Heart left ventricle (tissue), 16 donors: ENCODE measurements around the gene HLA-DMA. TPM values are rescaled to one million over a fixed set of nuclear protein-coding genes. Genes with fewer than 3 reads are reported as not detected.

Experiments
- ATAC-seq, 4 donors: fragments of 200-7000 bp; cut with Tn5 transposase; one replicate each; pipeline ENCODE4 v1.9.1; 2020 to 2022; ENCODE audit warnings: moderate library complexity in 4 of 4, mild to moderate bottlenecking in 3 of 4, moderate number of reproducible peaks in 1 of 4
- DNase-seq, 5 donors: peaks; one replicate each; pipeline ENCODE4 v3.0.0-alpha.2; 2020
- H3K27ac ChIP-seq, 12 donors: fragments of 200-600 bp; sonication (generic) in 4 of 12; one replicate each; pipeline versions ENCODE4 v1.5.0 to v1.8.0; 2016 to 2022; ENCODE audit warnings: mild to moderate bottlenecking in 2 of 12
- H3K27me3 ChIP-seq, 9 donors: fragments of 200-600 bp; sonication (generic) in 2 of 9; one replicate each; pipeline versions ENCODE4 v1.5.1 to v1.8.0; 2016 to 2022; ENCODE audit warnings: mild to moderate bottlenecking in 3 of 9
- H3K36me3 ChIP-seq, 9 donors: fragments of 200-600 bp; sonication (generic) in 2 of 9; one replicate each; pipeline versions ENCODE4 v1.5.0 to v1.8.0; 2018 to 2022; ENCODE audit warnings: mild to moderate bottlenecking in 2 of 9
- H3K4me1 ChIP-seq, 12 donors: fragments of 200-600 bp; sonication (generic) in 4 of 12; one replicate each; pipeline versions ENCODE4 v1.5.0 to v1.8.0; 2016 to 2022; ENCODE audit warnings: mild to moderate bottlenecking in 3 of 12
- H3K4me3 ChIP-seq, 12 donors: fragments of 200-600 bp; sonication (generic) in 4 of 12; one replicate each; pipeline versions ENCODE4 v1.5.0 to v1.8.0; 2017 to 2022; ENCODE audit warnings: mild to moderate bottlenecking in 9 of 12, moderate library complexity in 4 of 12
- H3K9me3 ChIP-seq, 12 donors: fragments of 200-600 bp; sonication (generic) in 4 of 12; one replicate each; pipeline versions ENCODE4 v1.5.0 to v1.8.0; 2016 to 2022; ENCODE audit warnings: mild to moderate bottlenecking in 1 of 12
- POLR2A ChIP-seq, 2 donors: fragments of 450-650 bp; IDR thresholded peaks; one replicate each; pipeline ENCODE4 v1.6.1; 2017; ENCODE audit warnings: antibody characterized with exemption in 2 of 2, mild to moderate bottlenecking in 2 of 2, moderate library complexity in 2 of 2
- WGBS, 4 donors: extraction: QIAGEN DNeasy Blood & Tissue Kit in 2 of 4; methylation state at CpG; one replicate each; pipeline versions ENCODE4 v1.1.5 to v1.1.7; 2013 to 2018; 5-methylcytosine and 5-hydroxymethylcytosine counted together
- intact Hi-C, 10 donors: fragments of 100-400 bp; cut with DNase I; formaldehyde crosslinking; loops; one replicate each; pipeline versions ENCODE4 v1.11.1 to v1.14.2; 2022
- polyA plus RNA-seq, 2 donors: library from polyadenylated mRNA; stranded (reverse); fragments of 200-250 nt; gene quantifications; one replicate each; pipeline ENCODE4 v1.2.3, GENCODE V29; 2013
- total RNA-seq, 9 donors: library from RNA; depleted of rRNA in 2 of 9; stranded (reverse); fragments of >200 nt in 2 of 9; fragmentation: NEBNext Ultra II Directional in 3 of 9; extraction: Animal tissue kit (Norgen Biotek cat#: 25700) in 3 of 9; gene quantifications; one replicate each; pipeline versions ENCODE4 v1.1.0 to v1.2.4, GENCODE V29; 2016 to 2023
- TF ChIP-seq, protein P1 (sequence below), 12 donors: fragments of 200-600 bp; sonication (generic) in 4 of 12; IDR thresholded peaks; one replicate each; pipeline versions ENCODE4 v1.5.0 to v1.8.0; 2018 to 2022; ENCODE audit warnings: antibody characterized with exemption in 12 of 12, mild to moderate bottlenecking in 5 of 12
- donor health status: ischemic (EF 13 %, LVEDD 7.1; RV severe dilation, severe dysfunction).
- donor health status: healthy with polysubstance abuse.
- donor health status: DM: no; HTN: yes; CAD: no.
- donor health status: DM: no; HTN: no; CAD: no.
- donor health status: ischemic (EF 25% LVEDD 6.9; RV normal size, moderate dysfunction).
- donor health status: ischemic (EF 25% LVEDD 5.7; RV mildly dilated, moderate dysfunction).
- donor health status: healthy.
- donor health status: DM: yes; HTN: yes; CAD: no.
- donor health status: ischemic (EF 35%, LVEDD 5.7; RV mildly dilated, moderate dysfunction).
- donor health status: nonischemic (EF 11% LVEDD 7.7; RV severe dilation, severe dysfunction).
- donor health status: DM: yes; HTN: yes; CAD: no.
- donor health status: PGD.
- donor health status: ischemic (EF 29% LVEDD 5.4; RV normal size, mild dysfunction).
- donor health status: nonischemic (EF 23%, LVEDD 6.1; RV moderate dilation, normal function).

HLA-DMA gene
- total and polyA plus RNA-seq, 11 donors: 5.4 to 150 (median 16.2) TPM

DNA sequence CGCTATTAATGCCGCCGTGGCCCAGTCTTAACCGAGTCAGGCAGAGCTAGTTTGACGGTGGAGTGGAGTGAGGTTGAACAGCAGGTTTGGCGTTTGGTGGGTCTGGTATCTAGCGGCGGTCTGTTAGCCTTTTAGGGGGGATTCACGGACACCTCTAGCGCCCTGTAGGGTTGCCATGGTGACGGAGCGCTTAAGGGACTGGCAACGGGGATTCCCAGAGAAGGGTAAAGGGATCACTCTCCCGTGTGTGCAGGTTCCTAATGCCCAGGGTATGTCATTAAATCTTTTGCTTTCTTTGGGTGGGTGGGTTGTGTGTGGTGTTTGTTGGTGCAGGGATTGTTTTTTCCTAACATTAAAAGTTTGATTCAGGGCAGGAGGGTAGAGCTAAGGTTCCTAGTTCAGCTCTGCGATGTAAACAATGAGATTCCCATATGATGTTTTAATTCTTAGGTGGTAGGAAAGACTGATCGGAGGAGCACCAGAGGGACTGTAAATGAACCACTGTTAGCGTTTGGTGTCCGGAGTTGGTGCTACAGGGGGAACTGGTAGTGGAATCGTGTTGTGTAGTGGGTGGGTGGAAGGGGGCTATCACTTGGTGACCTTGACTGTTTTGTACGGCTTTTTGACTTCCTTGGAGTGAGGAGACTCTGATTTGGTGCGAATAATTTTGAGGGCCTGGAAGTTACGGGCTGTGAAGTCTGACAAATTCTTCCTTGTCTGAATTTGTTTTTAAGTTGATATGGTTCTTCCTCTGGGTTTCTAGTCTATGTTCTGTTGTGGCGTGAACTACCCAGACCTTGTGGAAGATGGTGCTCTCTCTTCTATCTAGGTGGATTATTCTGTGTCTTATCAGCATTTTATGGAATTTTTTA, 20.5 kb upstream of the HLA-DMA start:
- H3K27me3 ChIP-seq: no peaks in the 10 kb centered on the region
- peak in 1 of 5 donors; percentile 51 for DNase-seq
- no peak for ATAC-seq
- H3K4me1 ChIP-seq: peaks cover 0 to 45% (median 35%) of the 10 kb centered on the region in 12 donors
- H3K27ac ChIP-seq: peak overlapping the region; percentile 43 to 100 (median 99)
- H3K36me3 ChIP-seq: peaks cover 17 to 63% (median 50%) of the 10 kb centered on the region in 9 donors
- peak overlapping the region; percentile 63 to 100 (median 86) for H3K4me3 ChIP-seq
- H3K9me3 ChIP-seq: no peaks in the 10 kb centered on the region
- no peak for TF ChIP-seq POLR2A (IDR thresholded peaks at IDR 0.05)
- TF ChIP-seq, protein P1, sequence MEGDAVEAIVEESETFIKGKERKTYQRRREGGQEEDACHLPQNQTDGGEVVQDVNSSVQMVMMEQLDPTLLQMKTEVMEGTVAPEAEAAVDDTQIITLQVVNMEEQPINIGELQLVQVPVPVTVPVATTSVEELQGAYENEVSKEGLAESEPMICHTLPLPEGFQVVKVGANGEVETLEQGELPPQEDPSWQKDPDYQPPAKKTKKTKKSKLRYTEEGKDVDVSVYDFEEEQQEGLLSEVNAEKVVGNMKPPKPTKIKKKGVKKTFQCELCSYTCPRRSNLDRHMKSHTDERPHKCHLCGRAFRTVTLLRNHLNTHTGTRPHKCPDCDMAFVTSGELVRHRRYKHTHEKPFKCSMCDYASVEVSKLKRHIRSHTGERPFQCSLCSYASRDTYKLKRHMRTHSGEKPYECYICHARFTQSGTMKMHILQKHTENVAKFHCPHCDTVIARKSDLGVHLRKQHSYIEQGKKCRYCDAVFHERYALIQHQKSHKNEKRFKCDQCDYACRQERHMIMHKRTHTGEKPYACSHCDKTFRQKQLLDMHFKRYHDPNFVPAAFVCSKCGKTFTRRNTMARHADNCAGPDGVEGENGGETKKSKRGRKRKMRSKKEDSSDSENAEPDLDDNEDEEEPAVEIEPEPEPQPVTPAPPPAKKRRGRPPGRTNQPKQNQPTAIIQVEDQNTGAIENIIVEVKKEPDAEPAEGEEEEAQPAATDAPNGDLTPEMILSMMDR (IDR thresholded peaks at IDR 0.05): no peak
- intact Hi-C loops: loop anchor here in 2 of 10 donors (5.0 to 10.0 kb wide), 3 partner anchors 131 to 846 kb away; partner anchors contain the start of genes ATF6B (in 1 of the 2), GPSM3 (in 1 of the 2), PBX2 (in 1 of the 2) and PSMB8 (in 1 of the 2)
- WGBS, 4 donors: 0 to 1% (median 0%) methylated on average over 23 of the region's 23 CpGs

DNA sequence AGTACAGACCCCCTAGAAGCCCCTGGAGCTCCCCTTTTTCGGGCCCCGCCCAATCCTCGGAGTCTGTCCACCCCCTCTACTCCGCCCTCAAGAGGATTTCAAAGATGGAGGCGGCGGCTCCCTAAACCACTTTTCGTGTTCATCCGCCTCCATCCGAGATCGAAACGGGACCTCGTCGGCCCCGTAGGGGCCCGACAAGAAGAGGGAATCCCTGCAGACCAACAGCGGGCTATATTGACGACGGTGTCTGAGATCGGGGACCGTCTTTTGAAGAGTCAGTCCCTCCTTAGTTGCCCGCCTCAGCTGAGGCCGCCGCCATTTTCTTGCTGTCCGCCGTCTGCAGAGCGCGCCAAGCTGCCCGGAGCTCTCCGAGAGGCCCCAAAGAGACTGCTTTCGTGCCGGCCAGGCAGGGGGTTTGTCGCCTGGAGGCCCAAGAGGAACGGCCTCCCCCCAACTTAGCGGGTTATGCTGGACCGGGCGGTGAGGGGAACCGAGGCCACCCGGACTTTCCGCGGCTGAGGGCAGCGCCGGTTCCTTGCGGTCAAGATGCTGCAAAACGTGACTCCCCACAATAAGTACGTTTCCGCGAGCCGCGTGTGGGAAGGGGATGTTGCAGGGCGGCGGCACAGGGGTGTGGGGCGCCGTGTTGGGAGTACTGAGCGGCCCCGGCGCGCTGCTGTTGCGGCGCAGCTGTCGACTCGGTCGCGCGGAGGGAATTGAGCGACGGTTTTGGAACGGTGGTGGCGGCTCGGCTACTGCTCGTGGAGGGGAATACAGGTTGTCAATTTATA, 19.7 kb upstream of the HLA-DMA start:
- peak in 3 of 5 donors; percentile 48 to 79 (median 58) for DNase-seq
- ATAC-seq: peak in 3 of 4 donors; percentile 1 to 4 (median 2)
- Histone ChIP-seq H3K27me3 (no peaks in the 10 kb centered on the region), H3K4me1 (peaks cover 0 to 40% (median 32%) of the 10 kb centered on the region in 12 donors), H3K9me3 (no peaks in the 10 kb centered on the region), H3K4me3 (peak overlapping the region; percentile 63 to 100 (median 86)), H3K36me3 (peaks cover 17 to 55% (median 41%) of the 10 kb centered on the region in 9 donors), H3K27ac (peak overlapping the region; percentile 43 to 100 (median 99))
- TF ChIP-seq, protein P1 (IDR thresholded peaks at IDR 0.05): no peak
- TF ChIP-seq POLR2A (IDR thresholded peaks at IDR 0.05): no peak
- intact Hi-C loops: loop anchor here in 2 of 10 donors (5.0 to 10.0 kb wide), 3 partner anchors 130 to 845 kb away; partner anchors contain the start of genes ATF6B (in 1 of the 2), GPSM3 (in 1 of the 2), PBX2 (in 1 of the 2) and PSMB8 (in 1 of the 2)
- WGBS, 4 donors: 0 to 1% (median 0%) methylated on average over 24 to 70 of the region's 70 CpGs

DNA sequence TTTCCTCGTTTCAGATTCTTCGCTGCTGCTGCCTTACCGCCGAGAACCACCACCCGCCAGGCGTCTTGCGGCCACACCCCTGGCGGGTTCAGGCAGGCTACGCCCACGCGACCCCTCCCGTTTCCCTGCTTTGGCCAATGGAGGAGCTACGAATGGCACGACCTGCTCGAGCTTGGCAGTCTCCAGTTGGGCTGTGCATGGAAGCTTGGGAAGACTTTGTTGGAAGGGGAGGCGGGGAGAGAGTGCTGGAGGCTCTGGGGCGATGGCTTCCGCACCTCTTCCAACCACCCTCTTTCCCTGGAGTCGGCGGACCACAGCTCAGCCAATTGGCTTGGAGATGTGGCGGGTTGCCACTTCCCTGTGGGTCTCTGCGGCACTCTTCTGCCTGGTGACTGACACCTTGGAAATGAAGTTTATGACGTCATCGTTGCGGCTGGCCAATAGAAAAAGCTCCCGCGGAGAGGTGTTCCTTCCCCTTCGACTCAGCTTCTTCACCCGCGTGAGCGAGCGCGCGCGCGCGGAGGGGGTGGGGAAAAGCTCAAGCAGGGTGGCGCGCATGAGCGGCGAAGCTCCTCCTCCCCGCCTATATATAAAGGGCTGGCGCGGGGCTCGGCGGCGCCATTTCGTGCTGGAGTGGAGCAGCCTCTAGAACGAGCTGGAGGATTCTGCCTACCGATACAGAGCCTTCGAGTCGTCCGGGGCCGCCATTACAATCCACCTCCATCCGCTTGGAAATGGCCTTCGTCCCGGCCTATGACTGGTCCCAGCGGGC, 18.9 kb upstream of the HLA-DMA start:
- peak; percentile 94 to 99 for TF ChIP-seq POLR2A (IDR thresholded peaks at IDR 0.05)
- TF ChIP-seq, protein P1 (IDR thresholded peaks at IDR 0.05): peak in 2 of 12 donors; percentile 6 to 14
- intact Hi-C loops: loop anchor here in 2 of 10 donors (5.0 to 10.0 kb wide), 3 partner anchors 129 to 844 kb away; partner anchors contain the start of genes ATF6B (in 1 of the 2), GPSM3 (in 1 of the 2), PBX2 (in 1 of the 2) and PSMB8 (in 1 of the 2)
- H3K36me3 ChIP-seq: peaks cover 17 to 47% (median 34%) of the 10 kb centered on the region in 9 donors
- no peaks in the 10 kb centered on the region for H3K27me3 ChIP-seq
- 0% methylated on average over 39 to 58 of the region's 58 CpGs for WGBS, 4 donors
- H3K27ac ChIP-seq: peak overlapping the region; percentile 97 to 100 (median 100)
- ATAC-seq: peak; percentile 56 to 72 (median 69)
- peak; percentile 99 for DNase-seq
- H3K4me1 ChIP-seq: peaks cover 0 to 40% (median 33%) of the 10 kb centered on the region in 12 donors
- H3K9me3 ChIP-seq: no peaks in the 10 kb centered on the region
- H3K4me3 ChIP-seq: peak overlapping the region; percentile 63 to 100 (median 90)
